ENCODE data around the gene PYY.

DNA sequence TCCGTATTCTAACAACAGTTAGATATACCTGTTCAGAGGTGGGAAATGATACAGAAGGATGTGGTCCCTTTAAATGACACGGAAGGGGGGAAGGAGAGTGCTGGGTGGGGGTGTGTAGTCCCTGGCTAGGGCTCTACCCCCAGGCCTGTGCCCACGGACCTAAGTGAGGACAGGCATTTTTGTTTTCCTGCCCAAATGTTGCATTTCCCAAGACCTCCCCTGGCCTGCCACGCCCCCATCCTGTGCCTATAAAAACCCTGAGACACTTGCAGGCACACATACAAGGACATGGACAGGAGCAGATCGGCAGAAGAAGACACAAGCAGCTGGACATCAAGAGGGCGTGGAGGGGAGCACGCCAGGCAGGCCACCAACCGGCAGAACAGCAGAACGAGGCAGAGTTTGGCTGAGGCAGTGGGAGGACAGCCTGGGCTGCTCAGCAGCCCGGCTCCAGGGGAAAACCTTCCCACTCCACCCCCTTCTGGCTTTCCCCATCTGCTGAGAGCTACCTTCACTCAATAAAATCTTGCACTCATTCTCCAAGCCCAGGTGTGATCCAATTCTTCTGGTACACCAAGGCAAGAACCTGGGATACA lies 33.1 kb downstream of the PYY start:
- TF ChIP-seq POLR2A (IDR thresholded peaks at IDR 0.05) (no peak), POLR2AphosphoS5 (IDR thresholded peaks at IDR 0.05) (no peak)
- TF ChIP-seq, protein P1, sequence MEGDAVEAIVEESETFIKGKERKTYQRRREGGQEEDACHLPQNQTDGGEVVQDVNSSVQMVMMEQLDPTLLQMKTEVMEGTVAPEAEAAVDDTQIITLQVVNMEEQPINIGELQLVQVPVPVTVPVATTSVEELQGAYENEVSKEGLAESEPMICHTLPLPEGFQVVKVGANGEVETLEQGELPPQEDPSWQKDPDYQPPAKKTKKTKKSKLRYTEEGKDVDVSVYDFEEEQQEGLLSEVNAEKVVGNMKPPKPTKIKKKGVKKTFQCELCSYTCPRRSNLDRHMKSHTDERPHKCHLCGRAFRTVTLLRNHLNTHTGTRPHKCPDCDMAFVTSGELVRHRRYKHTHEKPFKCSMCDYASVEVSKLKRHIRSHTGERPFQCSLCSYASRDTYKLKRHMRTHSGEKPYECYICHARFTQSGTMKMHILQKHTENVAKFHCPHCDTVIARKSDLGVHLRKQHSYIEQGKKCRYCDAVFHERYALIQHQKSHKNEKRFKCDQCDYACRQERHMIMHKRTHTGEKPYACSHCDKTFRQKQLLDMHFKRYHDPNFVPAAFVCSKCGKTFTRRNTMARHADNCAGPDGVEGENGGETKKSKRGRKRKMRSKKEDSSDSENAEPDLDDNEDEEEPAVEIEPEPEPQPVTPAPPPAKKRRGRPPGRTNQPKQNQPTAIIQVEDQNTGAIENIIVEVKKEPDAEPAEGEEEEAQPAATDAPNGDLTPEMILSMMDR (IDR thresholded peaks at IDR 0.05 in 8 of 11, conservative IDR thresholded peaks at IDR 0.05 in 3 of 11): no peak

All from spleen (tissue), 7 donors.